ENCODE data around the gene MFN1. TPM values are rescaled to one million over a fixed set of nuclear protein-coding genes. Genes with fewer than 3 reads are reported as not detected.

The MFN1 gene
- total and polyA plus RNA-seq, 2 of the 13 experiments (the other 11 are each of a cell fraction or from before 2014, with no cell fraction given) = 25.2 to 37.5 TPM

DNA sequence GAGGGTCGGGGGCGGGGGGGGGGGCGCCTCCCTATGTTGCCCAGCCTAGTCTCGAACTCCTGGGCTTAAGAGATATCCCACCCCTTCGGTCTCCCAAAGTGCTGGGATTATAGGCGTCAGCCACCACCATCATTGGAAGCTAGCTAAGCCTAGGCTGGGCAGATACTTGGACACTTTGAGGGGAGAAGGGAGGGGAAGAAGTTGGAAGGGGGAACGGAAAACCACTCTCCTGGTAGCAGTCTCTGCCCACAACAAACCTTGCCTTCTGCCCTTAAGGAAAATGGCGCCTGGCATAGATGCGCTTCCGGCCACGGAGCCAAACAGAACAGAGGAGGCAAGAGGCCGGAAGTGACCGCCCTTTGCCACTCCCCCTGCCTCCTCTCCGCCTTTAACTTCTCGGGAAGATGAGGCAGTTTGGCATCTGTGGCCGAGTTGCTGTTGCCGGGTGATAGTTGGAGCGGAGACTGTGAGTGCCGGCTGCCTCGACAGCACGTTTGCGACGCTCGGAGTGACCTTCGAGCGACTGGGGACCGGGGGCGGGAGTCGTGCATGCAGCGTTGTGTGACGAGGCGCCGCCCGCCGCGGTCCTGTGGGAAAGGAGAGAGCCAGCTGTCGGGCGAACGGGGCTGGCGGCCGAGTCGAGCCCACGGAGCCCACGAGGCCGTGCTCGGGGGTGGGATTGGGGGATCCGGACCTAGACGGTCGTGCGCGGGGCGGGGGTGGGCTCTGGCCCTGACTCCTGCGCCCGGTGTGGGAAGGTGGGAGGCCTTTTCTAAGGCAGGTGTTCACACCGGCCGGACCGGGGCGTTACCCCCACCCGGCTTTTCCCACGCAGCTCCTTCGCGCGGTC, at the start of gene MFN1 (continued):
- TF ChIP-seq, protein P1, sequence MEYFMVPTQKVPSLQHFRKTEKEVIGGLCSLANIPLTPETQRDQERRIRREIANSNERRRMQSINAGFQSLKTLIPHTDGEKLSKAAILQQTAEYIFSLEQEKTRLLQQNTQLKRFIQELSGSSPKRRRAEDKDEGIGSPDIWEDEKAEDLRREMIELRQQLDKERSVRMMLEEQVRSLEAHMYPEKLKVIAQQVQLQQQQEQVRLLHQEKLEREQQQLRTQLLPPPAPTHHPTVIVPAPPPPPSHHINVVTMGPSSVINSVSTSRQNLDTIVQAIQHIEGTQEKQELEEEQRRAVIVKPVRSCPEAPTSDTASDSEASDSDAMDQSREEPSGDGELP (IDR thresholded peaks at IDR 0.05; ENCODE audit: borderline replicate concordance, low read depth) = peak; percentile 57; the same call in 1 of the 2 replicates
- TF ChIP-seq FOXP1 (IDR thresholded peaks at IDR 0.05) (no peak), FOXP1 (CRISPR knock-in tag; IDR thresholded peaks at IDR 0.05) (no peak), SP4 (CRISPR knock-in tag; IDR thresholded peaks at IDR 0.05) (peak; percentile 59), RELA (CRISPR knock-in tag; IDR thresholded peaks at IDR 0.05) (peak; percentile 79), NCOA5 (CRISPR knock-in tag; IDR thresholded peaks at IDR 0.05) (no peak), JUNB (CRISPR knock-in tag; IDR thresholded peaks at IDR 0.05; ENCODE audit: borderline replicate concordance) (no peak), ZNF572 (CRISPR knock-in tag; IDR thresholded peaks at IDR 0.05) (peak; percentile 91; the same call in 1 of the 2 replicates), CTCF (CRISPR knock-in tag; IDR thresholded peaks at IDR 0.05) (no peak), ZNF660 (CRISPR knock-in tag; IDR thresholded peaks at IDR 0.05; ENCODE audit: borderline replicate concordance, low read depth) (0 out of 2 replicates have a peak, but pooled peaks have one; percentile 27), HMG20B (CRISPR knock-in tag; conservative IDR thresholded peaks at IDR 0.05) (no peak), MAZ (IDR thresholded peaks at IDR 0.05; ENCODE audit: borderline replicate concordance, low read depth, low read length) (no peak), MAZ (CRISPR knock-in tag; IDR thresholded peaks at IDR 0.05; ENCODE audit: low read depth) (no peak), ZSCAN29 (CRISPR knock-in tag; conservative IDR thresholded peaks at IDR 0.05) (no peak), RORA (CRISPR knock-in tag; IDR thresholded peaks at IDR 0.05) (no peak), ARHGAP35 (CRISPR knock-in tag; IDR thresholded peaks at IDR 0.05; ENCODE audit: borderline replicate concordance) (peak; percentile 65; the same call in 1 of the 2 replicates), ZNF775 (CRISPR knock-in tag; IDR thresholded peaks at IDR 0.05; ENCODE audit: borderline replicate concordance) (no peak; the same call in 1 of the 2 replicates), NFRKB (IDR thresholded peaks at IDR 0.05) (0 out of 2 replicates have a peak, but pooled peaks have one; percentile 3)
- TF ChIP-seq, protein P2, sequence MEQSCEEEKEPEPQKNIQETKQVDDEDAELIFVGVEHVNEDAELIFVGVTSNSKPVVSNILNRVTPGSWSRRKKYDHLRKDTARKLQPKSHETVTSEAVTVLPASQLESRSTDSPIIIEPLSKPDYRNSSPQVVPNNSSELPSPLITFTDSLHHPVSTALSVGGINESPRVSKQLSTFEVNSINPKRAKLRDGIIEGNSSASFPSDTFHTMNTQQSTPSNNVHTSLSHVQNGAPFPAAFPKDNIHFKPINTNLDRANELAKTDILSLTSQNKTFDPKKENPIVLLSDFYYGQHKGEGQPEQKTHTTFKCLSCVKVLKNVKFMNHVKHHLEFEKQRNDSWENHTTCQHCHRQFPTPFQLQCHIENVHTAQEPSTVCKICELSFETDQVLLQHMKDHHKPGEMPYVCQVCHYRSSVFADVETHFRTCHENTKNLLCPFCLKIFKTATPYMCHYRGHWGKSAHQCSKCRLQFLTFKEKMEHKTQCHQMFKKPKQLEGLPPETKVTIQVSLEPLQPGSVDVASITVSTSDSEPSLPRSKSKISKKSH (CRISPR knock-in tag; IDR thresholded peaks at IDR 0.05; ENCODE audit: borderline replicate concordance) = no peak; the same call in 1 of the 2 replicates
- TF ChIP-seq, protein P3, sequence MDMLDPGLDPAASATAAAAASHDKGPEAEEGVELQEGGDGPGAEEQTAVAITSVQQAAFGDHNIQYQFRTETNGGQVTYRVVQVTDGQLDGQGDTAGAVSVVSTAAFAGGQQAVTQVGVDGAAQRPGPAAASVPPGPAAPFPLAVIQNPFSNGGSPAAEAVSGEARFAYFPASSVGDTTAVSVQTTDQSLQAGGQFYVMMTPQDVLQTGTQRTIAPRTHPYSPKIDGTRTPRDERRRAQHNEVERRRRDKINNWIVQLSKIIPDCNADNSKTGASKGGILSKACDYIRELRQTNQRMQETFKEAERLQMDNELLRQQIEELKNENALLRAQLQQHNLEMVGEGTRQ (IDR thresholded peaks at IDR 0.05; ENCODE audit: low read depth, low read length) = no peak
- TF ChIP-seq, protein P3 (CRISPR knock-in tag; IDR thresholded peaks at IDR 0.05; ENCODE audit: borderline replicate concordance) = no peak
- TF ChIP-seq, protein P4, sequence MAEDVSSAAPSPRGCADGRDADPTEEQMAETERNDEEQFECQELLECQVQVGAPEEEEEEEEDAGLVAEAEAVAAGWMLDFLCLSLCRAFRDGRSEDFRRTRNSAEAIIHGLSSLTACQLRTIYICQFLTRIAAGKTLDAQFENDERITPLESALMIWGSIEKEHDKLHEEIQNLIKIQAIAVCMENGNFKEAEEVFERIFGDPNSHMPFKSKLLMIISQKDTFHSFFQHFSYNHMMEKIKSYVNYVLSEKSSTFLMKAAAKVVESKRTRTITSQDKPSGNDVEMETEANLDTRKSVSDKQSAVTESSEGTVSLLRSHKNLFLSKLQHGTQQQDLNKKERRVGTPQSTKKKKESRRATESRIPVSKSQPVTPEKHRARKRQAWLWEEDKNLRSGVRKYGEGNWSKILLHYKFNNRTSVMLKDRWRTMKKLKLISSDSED (CRISPR knock-in tag; IDR thresholded peaks at IDR 0.05) = no peak
